ENCODE data around the gene RAD51B. TPM values are rescaled to one million over a fixed set of nuclear protein-coding genes. Genes with fewer than 3 reads are reported as not detected.
A peak's percentile ranks its signal among the peaks of the same experiment; 100 is the strongest.

Gene RAD51B
- total and polyA plus RNA-seq, 2 experiments from 2014 or later, result 11.7 to 17.8 TPM

- no peaks in the 10 kb centered on the region for H3K27me3 ChIP-seq
- no peak for DNase-seq (ENCODE audit: low read depth in 1 of 2, low spot score in 1 of 2)
- no peaks in the 10 kb centered on the region for H3K9me3 ChIP-seq (ENCODE audit: low read depth)
- H3K4me1 ChIP-seq (ENCODE audit: low read depth), result no peaks in the 10 kb centered on the region
- H3K4me3 ChIP-seq, result no peak overlapping the region
- TF ChIP-seq, protein P1, sequence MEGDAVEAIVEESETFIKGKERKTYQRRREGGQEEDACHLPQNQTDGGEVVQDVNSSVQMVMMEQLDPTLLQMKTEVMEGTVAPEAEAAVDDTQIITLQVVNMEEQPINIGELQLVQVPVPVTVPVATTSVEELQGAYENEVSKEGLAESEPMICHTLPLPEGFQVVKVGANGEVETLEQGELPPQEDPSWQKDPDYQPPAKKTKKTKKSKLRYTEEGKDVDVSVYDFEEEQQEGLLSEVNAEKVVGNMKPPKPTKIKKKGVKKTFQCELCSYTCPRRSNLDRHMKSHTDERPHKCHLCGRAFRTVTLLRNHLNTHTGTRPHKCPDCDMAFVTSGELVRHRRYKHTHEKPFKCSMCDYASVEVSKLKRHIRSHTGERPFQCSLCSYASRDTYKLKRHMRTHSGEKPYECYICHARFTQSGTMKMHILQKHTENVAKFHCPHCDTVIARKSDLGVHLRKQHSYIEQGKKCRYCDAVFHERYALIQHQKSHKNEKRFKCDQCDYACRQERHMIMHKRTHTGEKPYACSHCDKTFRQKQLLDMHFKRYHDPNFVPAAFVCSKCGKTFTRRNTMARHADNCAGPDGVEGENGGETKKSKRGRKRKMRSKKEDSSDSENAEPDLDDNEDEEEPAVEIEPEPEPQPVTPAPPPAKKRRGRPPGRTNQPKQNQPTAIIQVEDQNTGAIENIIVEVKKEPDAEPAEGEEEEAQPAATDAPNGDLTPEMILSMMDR (IDR thresholded peaks at IDR 0.05; ENCODE audit: low read depth, low read length), result no peak
- no peaks in the 10 kb centered on the region for H3K36me3 ChIP-seq
- H3K27ac ChIP-seq, result no peak overlapping the region
Observed at GRCh38 chr14:68188174-68188573, 368.6 kb downstream of the RAD51B start.

DNA sequence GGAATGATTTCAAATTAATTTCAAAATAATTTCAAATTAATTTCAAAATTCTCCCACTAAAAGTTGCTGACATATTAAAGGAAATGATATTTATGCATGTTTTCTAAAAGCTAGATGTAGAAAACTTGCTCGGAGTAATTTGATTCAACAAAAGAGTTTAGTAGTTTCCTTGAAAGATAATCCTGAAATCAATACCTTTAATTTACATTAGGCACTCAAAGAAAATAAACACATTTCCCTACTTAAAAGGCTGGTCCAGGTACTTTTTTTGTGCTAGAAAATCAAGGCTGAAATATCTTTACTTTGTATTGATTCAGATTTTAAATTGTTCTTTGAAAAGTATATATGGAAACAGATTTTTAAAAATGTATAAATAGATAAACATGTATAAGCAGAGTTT, 370.5 kb downstream of the RAD51B start:
- no peaks in the 10 kb centered on the region for H3K36me3 ChIP-seq
- TF ChIP-seq, protein P1 (IDR thresholded peaks at IDR 0.05; ENCODE audit: low read depth, low read length), result no peak
- no peak for DNase-seq (ENCODE audit: low read depth in 1 of 2, low spot score in 1 of 2)

DNA sequence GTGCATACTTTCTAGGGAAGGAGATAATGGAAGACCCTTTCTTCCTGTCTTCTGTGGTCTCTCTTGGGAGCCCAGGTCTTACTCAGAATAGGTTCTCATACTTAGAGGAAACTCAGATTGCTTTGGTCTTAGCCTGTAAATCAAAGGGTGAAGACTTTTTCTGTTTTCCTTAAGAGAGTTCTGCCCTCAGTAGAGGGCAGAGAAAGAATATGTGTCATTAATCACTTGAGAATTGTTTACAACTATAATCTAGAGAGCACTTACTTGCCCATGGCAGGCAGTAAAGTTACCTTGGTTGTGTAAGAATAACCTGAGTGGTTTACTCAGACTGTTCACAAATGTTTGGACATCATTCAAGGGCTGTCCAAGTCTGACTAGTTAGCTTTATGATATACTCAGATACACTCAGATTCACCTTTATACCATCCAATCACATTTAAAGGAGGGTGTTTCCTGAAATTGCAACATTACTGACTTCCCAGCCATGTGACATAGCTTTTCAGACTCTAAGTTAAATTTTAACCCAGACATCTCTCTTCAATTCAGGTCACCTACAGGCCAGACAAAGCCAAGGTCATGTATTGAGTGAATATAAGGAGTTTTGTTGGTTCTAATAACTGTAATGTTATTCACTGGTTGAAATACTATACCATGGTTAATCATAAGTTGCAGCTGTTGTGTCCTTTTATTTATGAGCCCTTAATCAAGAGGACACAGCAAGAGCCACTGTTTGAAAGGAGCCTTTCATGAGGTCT, 372.2 kb downstream of the RAD51B start:
- peak in 1 of 2 donors; percentile 37 for DNase-seq (ENCODE audit: low read depth in 1 of 2, low spot score in 1 of 2)
- no peaks in the 10 kb centered on the region for H3K36me3 ChIP-seq
- no peaks in the 10 kb centered on the region for H3K4me1 ChIP-seq (ENCODE audit: low read depth)
- TF ChIP-seq, protein P1 (IDR thresholded peaks at IDR 0.05; ENCODE audit: low read depth, low read length), result no peak
- H3K4me3 ChIP-seq, result no peak overlapping the region
- H3K27ac ChIP-seq, result no peak overlapping the region
- no peaks in the 10 kb centered on the region for H3K9me3 ChIP-seq (ENCODE audit: low read depth)
- H3K27me3 ChIP-seq, result no peaks in the 10 kb centered on the region

More for the DNA sequence above, 370.5 kb downstream of the RAD51B start:
- H3K27me3 ChIP-seq, result no peaks in the 10 kb centered on the region
- H3K4me1 ChIP-seq (ENCODE audit: low read depth), result no peaks in the 10 kb centered on the region
- H3K4me3 ChIP-seq, result no peak overlapping the region
- no peaks in the 10 kb centered on the region for H3K9me3 ChIP-seq (ENCODE audit: low read depth)
- no peak overlapping the region for H3K27ac ChIP-seq

DNA sequence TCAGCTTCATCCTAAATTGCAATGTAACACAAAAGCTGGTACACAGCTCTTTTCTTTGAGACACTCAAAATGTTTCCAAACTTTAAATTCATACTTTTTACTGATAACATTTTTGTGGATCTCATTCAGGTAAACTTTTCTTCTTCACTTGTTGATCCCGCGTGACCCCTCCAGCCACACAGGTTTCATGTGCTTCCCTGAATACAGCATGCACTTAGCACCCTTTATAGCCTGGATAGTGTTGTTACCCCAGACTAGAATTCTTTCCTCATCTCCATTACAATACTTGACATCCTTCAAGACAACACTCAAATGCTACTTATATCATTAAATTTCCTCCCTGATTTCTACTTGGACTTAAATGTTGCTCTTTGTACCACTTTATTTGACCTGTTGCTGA, 373.4 kb downstream of the RAD51B start:
- DNase-seq (ENCODE audit: low read depth in 1 of 2, low spot score in 1 of 2), result no peak
- TF ChIP-seq, protein P1 (IDR thresholded peaks at IDR 0.05; ENCODE audit: low read depth, low read length), result no peak
- Histone ChIP-seq H3K27me3 (no peaks in the 10 kb centered on the region), H3K36me3 (no peaks in the 10 kb centered on the region), H3K27ac (no peak overlapping the region), H3K4me1 (ENCODE audit: low read depth) (no peaks in the 10 kb centered on the region), H3K9me3 (ENCODE audit: low read depth) (no peaks in the 10 kb centered on the region), H3K4me3 (no peak overlapping the region)

GRCh38 chr14:68193970-68194681, 374.5 kb downstream of the RAD51B start:
- H3K4me1 ChIP-seq (ENCODE audit: low read depth), result peaks cover 6% of the 10 kb centered on the region
- H3K9me3 ChIP-seq (ENCODE audit: low read depth), result no peaks in the 10 kb centered on the region
- no peaks in the 10 kb centered on the region for H3K27me3 ChIP-seq
- TF ChIP-seq, protein P1 (IDR thresholded peaks at IDR 0.05; ENCODE audit: low read depth, low read length), result no peak
- no peak overlapping the region for H3K27ac ChIP-seq
- DNase-seq (ENCODE audit: low read depth in 1 of 2, low spot score in 1 of 2), result peak in 1 of 2 donors; percentile 72
- H3K36me3 ChIP-seq, result no peaks in the 10 kb centered on the region
- H3K4me3 ChIP-seq, result no peak overlapping the region
